HG02571 (cell line): Measurements from ENCODE around the gene PPP1R14D.
"Not testable (repeated sequence)": the region's sequence is repeated elsewhere in the genome, so short reads cannot be mapped to it uniquely, and the experiment has no call there.

ENCODE experiments used
- ATAC-seq: cut with Tn5 transposase; IDR thresholded peaks from one replicate; pipeline ENCODE4 v1.9.1; 2021; ENCODE audit warnings: mild to moderate bottlenecking, moderate library complexity; ENCODE audit not compliant: unreplicated experiment

Gene PPP1R14D, protein sequence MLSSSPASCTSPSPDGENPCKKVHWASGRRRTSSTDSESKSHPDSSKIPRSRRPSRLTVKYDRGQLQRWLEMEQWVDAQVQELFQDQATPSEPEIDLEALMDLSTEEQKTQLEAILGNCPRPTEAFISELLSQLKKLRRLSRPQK

GRCh38 chr15:40828447-40829036 is at the start of gene PPP1R14D:
Gene PPP1R14D, minus strand, starts transcription at chr15:40828708. Its CDS starts 67 bp downstream, at chr15:40828641.
- no peak for ATAC-seq

- ATAC-seq: no peak
These were observed 49.2 kb upstream of the PPP1R14D start for GRCh38 chr15:40877694-40878093.

- ATAC-seq: no peak
These were observed 47.7 kb upstream of the PPP1R14D start for GRCh38 chr15:40875991-40876730.

- ATAC-seq: peak; percentile 52
These were observed 45.4 kb upstream of the PPP1R14D start, which contains the start of gene RHOV for GRCh38 chr15:40873694-40874561. Gene RHOV, minus strand, starts transcription at chr15:40874234. Its CDS starts 95 bp downstream, at chr15:40874139.

DNA sequence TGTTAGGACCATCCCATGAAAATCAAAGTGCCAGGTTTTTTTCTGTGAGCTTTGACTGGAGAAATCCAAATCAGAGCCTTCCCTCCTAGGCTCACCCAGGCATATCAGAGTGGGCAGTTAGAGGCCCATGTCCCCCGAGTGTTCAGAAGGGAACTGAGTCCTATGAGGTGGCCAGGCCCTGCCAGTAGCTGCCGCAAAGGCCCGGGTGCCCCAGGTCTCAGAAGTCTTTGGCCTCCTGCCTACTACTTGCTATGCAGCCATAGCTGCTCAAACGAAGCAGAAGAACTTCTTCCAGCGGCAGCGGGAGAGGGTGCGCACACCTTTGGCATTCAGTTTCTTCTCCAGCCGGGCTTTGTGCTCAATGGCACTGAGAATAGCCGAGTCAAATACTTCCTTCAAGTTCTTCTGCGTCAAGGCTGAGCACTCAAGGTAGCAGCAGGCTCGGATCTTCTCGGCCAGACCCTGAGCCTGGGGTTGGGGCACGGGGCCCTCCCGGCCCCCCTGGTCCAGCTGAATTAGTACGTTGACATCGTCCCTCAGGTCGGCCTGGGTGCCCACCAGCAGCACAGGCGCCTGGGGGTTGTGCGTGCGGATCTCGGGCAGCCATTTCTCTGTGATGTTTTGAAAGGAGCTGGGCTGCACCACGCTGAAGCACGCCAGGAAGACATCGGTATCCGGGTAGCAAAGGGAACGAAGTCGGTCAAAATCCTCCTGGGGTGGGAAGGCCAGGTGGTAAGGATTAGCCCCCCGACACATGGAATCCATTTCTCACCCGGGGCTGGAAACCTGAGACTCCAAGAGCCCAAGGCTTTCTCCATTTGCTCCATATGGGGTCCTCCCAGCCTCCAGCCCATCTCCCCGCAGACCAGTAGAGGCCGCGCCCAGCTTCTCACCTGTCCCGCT is 44.5 kb upstream of the PPP1R14D start:
- no peak for ATAC-seq

- ATAC-seq: no peak
These were observed 43.5 kb upstream of the PPP1R14D start for GRCh38 chr15:40871749-40872617.

- no peak for ATAC-seq
These were observed 42.2 kb upstream of the PPP1R14D start for GRCh38 chr15:40870716-40871115.

DNA sequence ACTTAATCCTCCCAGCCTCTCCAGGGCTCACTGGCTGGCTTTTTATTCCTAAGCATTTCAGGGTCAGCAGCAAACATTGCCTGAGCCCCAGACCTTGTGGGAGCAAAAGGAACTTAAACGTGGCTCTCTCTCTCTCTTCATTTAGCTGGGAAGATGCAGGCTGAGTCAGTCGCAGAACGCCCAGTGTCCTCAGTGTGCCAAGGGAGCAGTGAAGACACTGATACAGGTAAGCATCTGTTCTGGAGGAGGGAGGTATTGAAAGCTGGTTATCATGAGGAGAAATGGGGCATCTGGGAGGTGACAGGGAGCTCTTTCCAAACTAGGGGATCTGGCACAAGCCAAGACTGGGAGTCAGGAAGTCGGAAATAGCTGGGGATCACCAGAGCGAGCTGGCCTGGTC is 41.2 kb upstream of the PPP1R14D start:
- no peak for ATAC-seq

- ATAC-seq: no peak
These were observed 38.7 kb upstream of the PPP1R14D start for GRCh38 chr15:40867199-40867598.

- ATAC-seq: no peak
These were observed 35.3 kb upstream of the PPP1R14D start for GRCh38 chr15:40863660-40864270.

GRCh38 chr15:40861147-40861546 is 32.6 kb upstream of the PPP1R14D start:
- not testable (repeated sequence) for ATAC-seq

DNA sequence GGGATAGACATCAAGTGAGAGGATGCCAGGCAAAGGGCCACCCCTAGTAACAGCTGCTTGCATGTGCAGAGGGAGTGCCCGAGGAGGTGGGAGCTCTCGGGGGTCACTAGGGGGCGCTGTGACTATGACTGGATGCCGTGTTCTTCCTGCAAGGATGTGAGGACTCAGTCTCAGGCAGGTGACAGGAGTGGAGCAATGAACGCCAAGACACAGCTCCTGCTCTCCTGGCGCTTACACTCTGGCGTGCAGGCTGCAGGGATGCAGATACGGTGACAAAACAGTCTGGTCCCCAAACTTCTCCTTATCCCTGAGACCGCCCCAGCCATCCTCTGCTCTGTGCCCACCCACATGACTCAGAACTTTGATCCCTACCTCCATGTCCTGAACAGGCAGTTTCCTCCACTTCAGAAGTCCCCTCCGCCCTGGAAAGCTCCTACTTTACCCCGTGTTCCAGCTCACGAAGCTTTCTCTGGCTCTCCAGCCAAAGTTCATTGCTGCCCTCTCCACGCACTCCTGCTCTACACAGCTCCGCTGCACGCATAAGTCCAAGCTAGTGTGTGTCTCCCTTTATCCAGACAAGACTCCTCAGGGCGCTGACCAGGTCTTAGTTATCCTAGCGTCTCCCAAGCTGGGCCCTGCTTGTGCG is 30.8 kb upstream of the PPP1R14D start:
- ATAC-seq: no peak

- ATAC-seq: no peak
These were observed 30.2 kb upstream of the PPP1R14D start for GRCh38 chr15:40858706-40859105.

DNA sequence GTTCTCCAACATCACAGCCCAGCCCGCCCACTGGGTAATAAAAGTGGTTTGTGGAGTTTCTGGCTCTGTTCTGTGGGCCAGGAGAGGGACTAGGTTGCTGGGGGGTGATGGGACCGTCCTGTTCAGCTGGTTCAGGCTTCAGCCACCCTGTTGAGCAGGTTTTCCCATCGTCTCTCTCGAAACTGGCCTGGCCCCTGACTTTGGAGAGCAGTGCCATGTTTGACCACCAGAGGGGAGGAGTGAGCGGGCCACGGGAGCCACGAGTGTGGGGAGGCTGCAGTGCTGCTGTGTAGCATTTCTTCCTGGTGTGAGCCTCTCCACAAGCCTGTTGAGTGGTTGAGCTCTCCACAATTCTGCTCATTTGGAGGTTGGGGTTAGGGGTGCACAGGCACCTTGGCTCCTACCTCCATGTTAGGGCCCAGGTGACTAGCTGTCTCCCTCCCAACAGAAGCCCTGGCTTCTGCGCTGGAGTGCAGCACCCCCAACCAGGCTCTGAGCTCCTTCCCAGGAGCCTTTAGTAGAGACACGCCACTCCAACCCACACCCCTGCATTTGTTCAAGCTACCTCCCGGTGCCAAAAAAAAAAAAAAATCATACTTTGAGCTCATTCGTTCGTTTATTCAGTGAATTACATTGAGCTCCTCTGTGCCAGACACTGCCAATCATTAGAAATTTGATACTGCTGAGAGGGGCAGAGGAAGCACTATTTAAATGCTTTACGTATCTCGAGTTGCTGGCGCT is 29.3 kb upstream of the PPP1R14D start:
- ATAC-seq: peak; percentile 55

- no peak for ATAC-seq
These were observed 28.2 kb upstream of the PPP1R14D start for GRCh38 chr15:40856746-40857145.

GRCh38 chr15:40855706-40856234 is 27.3 kb upstream of the PPP1R14D start:
- no peak for ATAC-seq

DNA sequence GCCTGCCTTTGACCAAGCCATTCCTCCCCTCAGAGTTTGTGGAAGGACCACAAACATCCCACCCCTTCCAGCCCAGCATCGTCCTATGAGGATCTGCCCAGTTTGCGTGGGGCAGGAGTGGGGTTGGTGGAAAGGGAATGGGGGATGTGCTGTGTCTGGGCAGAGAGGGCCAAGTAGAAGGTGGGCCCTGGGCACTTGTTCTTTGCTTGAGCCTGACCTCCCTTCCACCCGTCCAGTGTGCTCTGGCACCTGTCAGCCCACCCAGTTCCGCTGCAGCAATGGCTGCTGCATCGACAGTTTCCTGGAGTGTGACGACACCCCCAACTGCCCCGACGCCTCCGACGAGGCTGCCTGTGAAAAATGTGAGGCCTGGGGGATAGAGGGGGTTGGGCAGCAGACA is 25.7 kb upstream of the PPP1R14D start:
- ATAC-seq: no peak
